Thyroid gland (tissue), 4 donors: ENCODE results near the gene TGM4.

ENCODE experiments used
- CTCF ChIP-seq, 6 experiments: fragments of 200-600 bp in 3 of 6; fragments of 450-650 bp in 3 of 6; sonication (generic) in 3 of 6; IDR thresholded peaks; one replicate each; pipeline ENCODE4 v1.5.1; 2016 to 2019; ENCODE audit warnings: antibody characterized with exemption in 6 of 6, mild to moderate bottlenecking in 2 of 6, inconsistent platforms in 1 of 6, moderate library complexity in 1 of 6
- POLR2A ChIP-seq, 2 donors: fragments of 450-650 bp; IDR thresholded peaks; one replicate each; pipeline ENCODE4 v1.6.1; 2017; ENCODE audit warnings: antibody characterized with exemption in 2 of 2, mild to moderate bottlenecking in 2 of 2, moderate library complexity in 1 of 2

- TF ChIP-seq CTCF (IDR thresholded peaks at IDR 0.05) (peak in 1 of 6 experiments; percentile 8), POLR2A (IDR thresholded peaks at IDR 0.05) (peak; percentile 44 to 92)
Measured at GRCh38 chr3:44861412-44862225, 12.8 kb upstream of the TGM4 start, which contains the start of gene TMEM42.
